ENCODE measurements around the gene MRPL34. TPM values are rescaled to one million over a fixed set of nuclear protein-coding genes. Genes with fewer than 3 reads are reported as not detected.

The MRPL34 gene
- total RNA-seq, 1 donor from 2014 or later, result 125 TPM

- no peak for DNase-seq (ENCODE audit: low read depth)
- peak within 1 kb of the TSS; percentile 34 for H3K4me3 ChIP-seq (ENCODE audit: low read depth, low read length)
- peaks cover 1% of the 10 kb centered on the region for H3K36me3 ChIP-seq (ENCODE audit: control insufficient read depth, insufficient read depth, low read length)
- no peak for TF ChIP-seq CTCF (IDR thresholded peaks at IDR 0.05; ENCODE audit: insufficient read depth, low read length, poor library complexity, severe bottlenecking)
- no peaks in the 10 kb centered on the region for H3K27me3 ChIP-seq (ENCODE audit: control insufficient read depth, insufficient read depth, low read length)
These were observed 24.0 kb upstream of the MRPL34 start, which contains the start of gene ANKLE1 for GRCh38 chr19:17281391-17282304. TSS of gene ANKLE1 (plus strand) at chr19:17281901. CDS start at chr19:17281921, 20 bp downstream.

GRCh38 chr19:17282488-17283125 is 23.1 kb upstream of the MRPL34 start:
- DNase-seq (ENCODE audit: low read depth), result peak; percentile 45
- H3K27me3 ChIP-seq (ENCODE audit: control insufficient read depth, insufficient read depth, low read length), result no peaks in the 10 kb centered on the region
- H3K36me3 ChIP-seq (ENCODE audit: control insufficient read depth, insufficient read depth, low read length), result no peaks in the 10 kb centered on the region
- peak; percentile 94 for TF ChIP-seq CTCF (IDR thresholded peaks at IDR 0.05; ENCODE audit: insufficient read depth, low read length, poor library complexity, severe bottlenecking)
- peak overlapping the region; percentile 34 for H3K4me3 ChIP-seq (ENCODE audit: low read depth, low read length)

- H3K4me3 ChIP-seq (ENCODE audit: low read depth, low read length), result no peak overlapping the region
- no peak for DNase-seq (ENCODE audit: low read depth)
- no peaks in the 10 kb centered on the region for H3K36me3 ChIP-seq (ENCODE audit: control insufficient read depth, insufficient read depth, low read length)
- no peak for TF ChIP-seq CTCF (IDR thresholded peaks at IDR 0.05; ENCODE audit: insufficient read depth, low read length, poor library complexity, severe bottlenecking)
- no peaks in the 10 kb centered on the region for H3K27me3 ChIP-seq (ENCODE audit: control insufficient read depth, insufficient read depth, low read length)
These were observed 22.1 kb upstream of the MRPL34 start for GRCh38 chr19:17283504-17283996.

- Histone ChIP-seq H3K27me3 (ENCODE audit: control insufficient read depth, insufficient read depth, low read length) (no peaks in the 10 kb centered on the region), H3K36me3 (ENCODE audit: control insufficient read depth, insufficient read depth, low read length) (no peaks in the 10 kb centered on the region), H3K4me3 (ENCODE audit: low read depth, low read length) (no peak overlapping the region)
- no peak for DNase-seq (ENCODE audit: low read depth)
- no peak for TF ChIP-seq CTCF (IDR thresholded peaks at IDR 0.05; ENCODE audit: insufficient read depth, low read length, poor library complexity, severe bottlenecking)
These were observed 20.1 kb upstream of the MRPL34 start for GRCh38 chr19:17285415-17286135.

- Histone ChIP-seq H3K27me3 (ENCODE audit: control insufficient read depth, insufficient read depth, low read length) (no peaks in the 10 kb centered on the region), H3K4me3 (ENCODE audit: low read depth, low read length) (no peak overlapping the region), H3K36me3 (ENCODE audit: control insufficient read depth, insufficient read depth, low read length) (no peaks in the 10 kb centered on the region)
- TF ChIP-seq CTCF (IDR thresholded peaks at IDR 0.05; ENCODE audit: insufficient read depth, low read length, poor library complexity, severe bottlenecking), result no peak
- DNase-seq (ENCODE audit: low read depth), result no peak
These were observed 19.4 kb upstream of the MRPL34 start for GRCh38 chr19:17286263-17286662.
